Stomach smooth muscle (tissue), 2 donors: Measurements from ENCODE around the gene ELAVL1.

ENCODE experiments used
- H3K27ac ChIP-seq: one replicate; pipeline ENCODE4 v1.7.0; 2013; ENCODE audit warnings: mild to moderate bottlenecking, low read length, inconsistent platforms
- H3K27me3 ChIP-seq, 2 donors: one replicate each; pipeline ENCODE4 v1.7.0; 2013; ENCODE audit warnings: low read length in 2 of 2; ENCODE audit not compliant: insufficient read depth in 2 of 2, control insufficient read depth in 1 of 2
- H3K36me3 ChIP-seq, 2 donors: one replicate each; pipeline ENCODE4 v1.7.0; 2013; ENCODE audit warnings: low read length in 2 of 2; ENCODE audit not compliant: control insufficient read depth in 2 of 2, insufficient read depth in 2 of 2
- H3K4me1 ChIP-seq: one replicate; pipeline ENCODE4 v1.7.0; 2013; ENCODE audit warnings: low read length; ENCODE audit not compliant: control insufficient read depth, insufficient read depth
- H3K4me3 ChIP-seq, 2 donors: one replicate each; pipeline ENCODE4 v1.7.0; 2013; ENCODE audit warnings: low read length in 2 of 2
- H3K9ac ChIP-seq, 2 donors: one replicate each; pipeline ENCODE4 v1.7.0; 2013; ENCODE audit warnings: low read length in 2 of 2, mild to moderate bottlenecking in 1 of 2
- H3K9me3 ChIP-seq, 2 donors: one replicate each; pipeline ENCODE4 v1.7.0; 2013; ENCODE audit warnings: low read length in 2 of 2; ENCODE audit not compliant: control insufficient read depth in 2 of 2
- donor health status: healthy.
- donor health status: Pancreatic carcinoma.

Gene ELAVL1

GRCh38 chr19:8020681-8021080, 15.2 kb upstream of the ELAVL1 start:
- H3K4me3 ChIP-seq = no peak overlapping the region
- H3K36me3 ChIP-seq = no peaks in the 10 kb centered on the region
- H3K27ac ChIP-seq = no peak overlapping the region
- no peak overlapping the region for H3K9ac ChIP-seq
- H3K9me3 ChIP-seq = no peaks in the 10 kb centered on the region
- H3K27me3 ChIP-seq = no peaks in the 10 kb centered on the region
- no peaks in the 10 kb centered on the region for H3K4me1 ChIP-seq

DNA sequence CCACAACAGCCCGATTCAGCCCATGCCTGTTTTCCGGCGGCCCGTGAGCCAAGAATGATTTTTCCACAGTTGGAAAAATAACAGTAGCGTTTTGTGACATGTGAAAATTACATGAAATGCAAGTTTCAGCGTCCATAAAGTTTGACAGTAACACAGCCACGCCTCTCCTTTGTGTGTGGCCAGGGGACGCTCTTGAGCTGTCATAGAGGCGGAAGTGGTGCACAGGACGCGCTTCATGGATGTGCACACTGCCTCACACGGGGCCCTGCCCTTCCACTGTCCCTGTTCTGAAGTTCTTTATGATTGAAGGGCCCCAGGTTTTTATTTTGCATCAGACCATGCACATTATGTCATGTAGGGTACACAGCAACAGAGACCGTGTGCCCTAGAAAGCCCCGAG, 12.4 kb upstream of the ELAVL1 start:
- H3K4me3 ChIP-seq = no peak overlapping the region
- no peaks in the 10 kb centered on the region for H3K27me3 ChIP-seq
- H3K36me3 ChIP-seq = no peaks in the 10 kb centered on the region
- no peak overlapping the region for H3K27ac ChIP-seq
- H3K9me3 ChIP-seq = no peaks in the 10 kb centered on the region
- no peaks in the 10 kb centered on the region for H3K4me1 ChIP-seq
- H3K9ac ChIP-seq = no peak overlapping the region

DNA sequence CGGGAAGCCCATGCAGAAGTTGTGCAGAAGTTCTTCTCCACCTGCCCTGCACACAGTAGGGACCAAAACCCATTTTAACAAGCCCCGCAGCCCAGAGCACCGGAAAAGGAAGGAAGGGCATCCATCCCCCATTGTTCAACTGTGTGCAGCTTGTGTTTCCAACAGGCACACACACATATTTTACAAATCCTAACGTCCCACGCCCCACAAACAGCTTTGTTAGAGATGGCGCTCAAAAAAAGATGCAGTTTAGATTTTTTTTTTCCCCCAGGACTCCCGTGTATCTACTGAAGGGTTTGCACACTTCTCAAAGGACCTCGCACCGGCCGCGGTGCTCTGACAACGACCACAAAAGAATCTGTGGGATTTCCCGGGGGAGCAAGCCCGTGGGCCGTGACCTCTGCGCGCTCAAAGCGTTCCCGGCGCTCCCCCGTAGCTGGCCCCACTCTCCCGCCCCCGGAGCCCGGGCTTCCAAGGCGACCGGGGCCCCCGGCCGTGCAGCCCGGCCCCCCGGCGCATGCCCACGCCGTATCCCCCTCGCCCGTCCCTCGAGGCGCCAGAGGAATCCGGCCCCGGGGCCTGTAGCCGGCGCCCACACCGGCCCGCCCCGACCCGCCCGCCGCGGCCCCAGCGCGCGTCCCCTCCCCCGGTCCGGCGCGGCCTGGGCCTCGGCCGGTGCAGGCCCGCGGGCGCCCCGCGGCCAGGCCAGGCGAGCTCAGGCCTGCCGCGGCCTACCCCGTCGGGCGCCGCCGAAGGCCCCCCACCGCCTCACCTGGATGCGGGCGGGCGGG, 523 bp downstream of the ELAVL1 start:
- Histone ChIP-seq H3K9ac (peak overlapping the region; percentile 66 to 78), H3K4me3 (peak overlapping the region; percentile 78 to 80), H3K36me3 (peaks cover 0 to 2% of the 10 kb centered on the region in 2 donors), H3K27ac (no peak overlapping the region), H3K9me3 (no peaks in the 10 kb centered on the region), H3K4me1 (peaks cover 46% of the 10 kb centered on the region), H3K27me3 (no peaks in the 10 kb centered on the region)

DNA sequence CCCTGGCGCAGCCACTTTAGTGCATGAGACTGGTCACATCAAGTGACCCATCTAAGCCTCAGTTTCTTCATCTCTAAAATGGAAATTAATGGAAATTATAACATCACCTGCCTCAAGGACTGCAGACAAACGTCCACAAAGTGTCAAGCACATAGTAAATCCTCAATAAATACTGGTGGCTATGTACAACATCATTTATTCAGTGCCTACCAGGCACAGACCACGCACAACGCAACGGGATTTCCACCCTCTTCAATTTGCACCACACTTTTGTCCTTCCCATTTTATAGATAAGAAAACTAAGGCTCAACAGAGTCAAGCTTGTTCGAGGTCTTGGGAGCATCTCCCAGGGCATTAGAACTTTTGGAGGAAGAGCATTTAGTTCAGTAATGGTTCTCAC, 1.4 kb downstream of the ELAVL1 start:
- Histone ChIP-seq H3K4me1 (peaks cover 46% of the 10 kb centered on the region), H3K27me3 (no peaks in the 10 kb centered on the region), H3K36me3 (peaks cover 0 to 2% of the 10 kb centered on the region in 2 donors), H3K9ac (peak overlapping the region; percentile 66 to 78), H3K4me3 (peak overlapping the region; percentile 78 to 80), H3K27ac (no peak overlapping the region), H3K9me3 (no peaks in the 10 kb centered on the region)

DNA sequence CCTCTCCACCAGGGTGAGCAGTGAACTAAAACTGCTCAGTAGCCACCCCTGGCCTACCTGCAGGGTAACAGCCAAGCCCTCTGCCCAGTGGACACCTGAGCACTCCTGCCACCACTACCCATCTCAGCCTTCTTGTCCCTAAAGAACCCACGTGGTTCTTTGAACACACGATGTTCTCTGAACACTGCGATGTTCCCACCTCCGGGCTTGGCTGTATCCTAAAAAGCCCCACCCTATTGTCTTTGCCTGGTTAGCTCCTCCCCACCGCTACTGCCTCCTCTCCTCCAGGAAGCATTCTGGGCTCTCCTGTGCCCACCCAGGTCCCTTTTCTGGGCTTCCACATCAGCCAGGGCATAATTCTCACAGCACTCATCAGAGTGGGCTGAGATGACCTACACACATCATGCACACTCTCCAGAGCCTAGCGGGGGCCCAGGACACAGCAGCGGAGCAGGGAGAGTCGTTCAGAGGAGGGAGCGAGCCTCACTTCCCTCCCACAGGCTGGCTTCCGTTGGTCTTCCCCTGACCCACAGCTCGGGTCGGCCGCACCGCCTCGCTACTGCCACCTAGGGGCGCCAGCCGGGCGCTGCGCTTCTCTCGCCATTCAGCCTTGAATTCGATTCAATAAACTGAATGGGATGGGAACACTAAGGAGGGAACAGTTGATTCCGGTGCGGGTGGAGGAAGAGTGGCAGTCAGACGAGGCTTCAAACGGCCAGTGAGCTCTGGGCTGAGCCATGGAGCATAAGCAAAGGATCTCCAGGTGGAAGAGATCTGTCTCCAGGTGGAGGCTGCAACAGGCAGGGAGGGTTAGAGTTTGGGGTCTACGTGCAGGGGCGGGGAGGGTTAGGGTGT, 3.2 kb downstream of the ELAVL1 start:
- peak overlapping the region; percentile 63 to 69 for H3K4me3 ChIP-seq
- no peaks in the 10 kb centered on the region for H3K9me3 ChIP-seq
- peaks cover 46% of the 10 kb centered on the region for H3K4me1 ChIP-seq
- peak overlapping the region; percentile 49 for H3K27ac ChIP-seq
- peaks cover 0 to 2% of the 10 kb centered on the region in 2 donors for H3K36me3 ChIP-seq
- no peaks in the 10 kb centered on the region for H3K27me3 ChIP-seq
- H3K9ac ChIP-seq = peak overlapping the region; percentile 55 to 72

GRCh38 chr19:8001651-8001994, 3.8 kb downstream of the ELAVL1 start:
- Histone ChIP-seq H3K27me3 (no peaks in the 10 kb centered on the region), H3K4me3 (peak overlapping the region in 1 of 2 donors; percentile 69), H3K4me1 (peaks cover 46% of the 10 kb centered on the region), H3K27ac (peak overlapping the region; percentile 49), H3K36me3 (peaks cover 0 to 2% of the 10 kb centered on the region in 2 donors), H3K9me3 (no peaks in the 10 kb centered on the region), H3K9ac (peak overlapping the region in 1 of 2 donors; percentile 55)

GRCh38 chr19:8000298-8001038, 5.0 kb downstream of the ELAVL1 start:
- H3K9me3 ChIP-seq = no peaks in the 10 kb centered on the region
- peaks cover 0 to 2% of the 10 kb centered on the region in 2 donors for H3K36me3 ChIP-seq
- H3K4me3 ChIP-seq = no peak overlapping the region
- H3K4me1 ChIP-seq = peaks cover 42% of the 10 kb centered on the region
- no peaks in the 10 kb centered on the region for H3K27me3 ChIP-seq
- peak overlapping the region in 1 of 2 donors; percentile 36 for H3K9ac ChIP-seq
- no peak overlapping the region for H3K27ac ChIP-seq

DNA sequence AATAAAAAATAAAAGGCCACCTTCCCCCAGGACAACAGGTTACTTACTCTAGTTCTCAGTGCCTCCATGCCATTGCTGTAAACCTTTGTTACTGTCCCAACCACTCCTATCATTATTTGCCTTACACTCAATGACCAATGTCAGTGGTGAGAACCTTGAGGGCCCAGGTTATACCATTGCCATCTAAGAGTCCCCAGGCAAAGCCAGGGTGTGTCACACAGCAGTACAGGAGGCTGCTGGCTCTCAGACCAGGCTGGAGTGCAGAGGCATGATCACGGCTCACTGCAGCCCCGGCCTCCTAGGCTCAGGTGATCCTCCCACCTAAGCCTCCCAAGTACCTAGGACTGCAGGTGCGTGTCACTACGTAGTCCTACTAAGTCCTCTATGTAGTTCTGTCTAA, 6.1 kb downstream of the ELAVL1 start:
- H3K4me3 ChIP-seq = no peak overlapping the region
- peaks cover 36% of the 10 kb centered on the region for H3K4me1 ChIP-seq
- no peak overlapping the region for H3K9ac ChIP-seq
- H3K36me3 ChIP-seq = peaks cover 0 to 2% of the 10 kb centered on the region in 2 donors
- no peaks in the 10 kb centered on the region for H3K27me3 ChIP-seq
- no peaks in the 10 kb centered on the region for H3K9me3 ChIP-seq
- H3K27ac ChIP-seq = no peak overlapping the region

- no peak overlapping the region for H3K27ac ChIP-seq
- H3K9ac ChIP-seq = no peak overlapping the region
- peaks cover 0 to 2% of the 10 kb centered on the region in 2 donors for H3K36me3 ChIP-seq
- H3K4me1 ChIP-seq = peaks cover 29% of the 10 kb centered on the region
- H3K9me3 ChIP-seq = no peaks in the 10 kb centered on the region
- H3K4me3 ChIP-seq = no peak overlapping the region
- H3K27me3 ChIP-seq = no peaks in the 10 kb centered on the region
Measured at GRCh38 chr19:7997809-7998480, 7.5 kb downstream of the ELAVL1 start.

- Histone ChIP-seq H3K27ac (no peak overlapping the region), H3K9ac (no peak overlapping the region), H3K4me1 (peaks cover 18% of the 10 kb centered on the region), H3K36me3 (peaks cover 0 to 2% of the 10 kb centered on the region in 2 donors), H3K9me3 (no peaks in the 10 kb centered on the region), H3K4me3 (no peak overlapping the region), H3K27me3 (no peaks in the 10 kb centered on the region)
Measured at GRCh38 chr19:7996883-7997282, 8.6 kb downstream of the ELAVL1 start.
